H4 (cell line): Measurements from ENCODE around the gene PGAP6. TPM values are rescaled to one million over a fixed set of nuclear protein-coding genes. Genes with fewer than 3 reads are reported as not detected.
"Not testable (repeated sequence)": the region's sequence is repeated elsewhere in the genome, so short reads cannot be mapped to it uniquely, and the experiment has no call there.

Experiments used
- DNase-seq: peaks from one replicate; pipeline ENCODE4 v3.0.0-alpha.2; 2015; ENCODE audit warnings: low spot score
- total RNA-seq: library from RNA; depleted of rRNA; stranded (reverse); fragments of >200 nt; shearing (Covaris generic); gene quantifications from 2 replicates; pipeline ENCODE4 v1.2.3, GENCODE V29; 2014

PGAP6 gene
- total RNA-seq, 1 experiment from 2014 or later = 15.9 TPM

- DNase-seq = peak; percentile 45
Observed at GRCh38 chr16:401468-402348, 19.9 kb upstream of the PGAP6 start, which contains the start of gene DECR2. TSS of gene DECR2 (plus strand) at chr16:401885. CDS start at chr16:401964, 79 bp downstream.

- DNase-seq = no peak
Observed at GRCh38 chr16:400061-400591, 18.3 kb upstream of the PGAP6 start.

- DNase-seq = no peak
Observed at GRCh38 chr16:399340-400019, 17.7 kb upstream of the PGAP6 start.

GRCh38 chr16:398561-399339 lies 17.0 kb upstream of the PGAP6 start:
- DNase-seq = no peak

DNA sequence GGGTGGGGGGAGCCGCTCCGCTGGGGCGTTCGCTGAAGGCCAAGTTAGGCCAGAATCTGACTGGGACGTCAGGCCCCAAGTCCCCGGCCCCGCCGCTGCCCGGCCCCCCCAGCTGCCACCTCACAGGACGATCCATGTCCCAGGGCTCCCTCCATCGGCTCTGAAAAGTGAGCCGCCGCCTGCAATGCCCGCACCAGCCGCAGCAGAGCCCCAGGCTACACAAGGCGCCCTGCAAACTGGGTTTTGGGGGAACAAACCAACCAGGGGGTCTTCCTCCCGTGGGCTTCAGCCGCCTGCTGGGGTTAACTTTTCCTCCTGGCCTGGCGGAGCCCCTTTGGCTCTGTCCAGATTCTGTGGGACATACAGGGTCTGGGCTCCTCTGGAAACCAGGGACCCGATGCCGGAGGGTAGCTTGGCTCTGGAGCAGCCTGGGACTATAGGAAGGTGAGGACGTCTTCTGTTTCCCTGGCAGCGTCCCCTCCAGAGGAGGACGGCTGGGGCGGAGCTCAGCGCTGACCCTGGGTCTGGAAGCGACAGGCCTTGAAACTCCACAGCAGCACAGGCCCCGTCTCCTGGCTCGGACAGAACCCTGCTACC lies 16.1 kb upstream of the PGAP6 start:
- DNase-seq = no peak

- DNase-seq = no peak
Observed at GRCh38 chr16:397135-397661, 15.4 kb upstream of the PGAP6 start, which contains the start of gene NME4. TSS of gene NME4 (plus strand) at chr16:397199. CDS start at chr16:397223, 24 bp downstream.

DNA sequence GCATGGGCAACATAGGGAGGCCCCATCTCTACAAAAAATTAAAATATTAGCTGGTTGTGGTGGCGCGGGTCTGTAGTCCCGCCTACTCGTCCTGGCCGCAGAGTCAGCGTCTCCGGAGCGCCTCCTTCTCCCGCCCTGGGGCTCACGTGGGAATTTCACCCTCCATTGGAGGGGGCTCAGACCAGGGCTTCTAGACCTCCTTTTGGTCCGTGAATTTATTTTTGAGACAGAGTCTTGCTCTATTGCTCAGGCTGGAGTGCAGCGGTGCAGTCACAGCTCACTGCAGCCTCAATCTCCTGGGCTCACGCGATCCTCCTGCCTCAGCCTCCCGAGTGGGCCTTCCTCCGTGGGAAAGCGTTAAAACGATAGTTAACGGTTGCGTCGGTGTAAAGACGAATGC lies 14.8 kb upstream of the PGAP6 start:
- DNase-seq = no peak

DNA sequence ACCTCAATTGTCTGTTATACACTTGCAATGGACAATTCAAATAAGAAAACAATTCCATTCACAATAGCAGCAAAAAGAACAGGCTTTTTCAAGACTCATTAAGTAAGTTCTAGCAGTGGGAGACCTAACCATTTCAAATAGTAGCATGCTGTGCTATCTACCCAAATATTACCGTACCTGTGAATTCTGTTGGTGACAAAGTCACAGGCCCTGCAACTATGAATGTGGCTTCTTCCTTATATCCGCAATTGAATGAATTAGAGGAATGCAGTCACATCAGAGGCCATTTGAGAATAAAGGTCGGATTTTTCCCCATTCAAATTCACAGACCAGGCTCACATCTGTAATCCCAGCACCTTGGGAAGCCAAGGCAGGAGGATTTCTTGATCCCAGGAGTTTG lies 14.4 kb upstream of the PGAP6 start:
- no peak for DNase-seq

DNA sequence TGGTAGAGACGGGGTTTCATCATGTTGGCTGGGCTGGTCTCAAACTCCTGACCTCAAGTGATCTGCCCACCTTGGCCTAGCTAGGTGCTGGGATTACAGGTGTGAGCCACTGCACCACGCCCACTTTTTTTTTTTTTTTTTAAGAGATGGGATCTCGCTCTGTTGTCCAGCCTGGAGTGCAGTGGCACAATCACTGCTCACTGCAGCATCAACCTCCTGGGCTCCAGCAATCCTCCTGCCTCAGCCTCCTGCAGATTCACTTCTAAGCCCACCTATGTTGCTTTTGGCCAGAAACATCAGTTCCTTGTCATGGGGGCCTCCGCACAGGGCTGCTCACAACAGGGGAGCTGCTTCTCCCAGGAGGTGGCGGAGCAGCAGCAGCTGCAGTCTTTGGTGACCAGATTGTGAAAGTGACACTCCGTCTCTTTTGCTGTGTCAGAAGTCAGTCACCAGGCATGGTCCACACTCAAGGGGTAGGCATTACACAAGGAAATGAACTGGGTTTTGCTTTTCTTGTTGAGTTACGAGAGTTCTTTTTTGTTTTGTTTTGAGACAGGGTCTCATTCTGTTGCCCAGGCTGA lies 10.8 kb upstream of the PGAP6 start:
- DNase-seq = no peak

- no peak for DNase-seq
Observed at GRCh38 chr16:391885-392335, 10.1 kb upstream of the PGAP6 start.

- no peak for DNase-seq
Observed at GRCh38 chr16:389352-389751, 7.6 kb upstream of the PGAP6 start.

- DNase-seq = not testable (repeated sequence)
Observed at GRCh38 chr16:387761-388666, 6.2 kb upstream of the PGAP6 start.

- DNase-seq = no peak
Observed at GRCh38 chr16:386641-387156, 4.9 kb upstream of the PGAP6 start.

GRCh38 chr16:383326-384051 lies 1.7 kb upstream of the PGAP6 start:
- no peak for DNase-seq

- no peak for DNase-seq
Observed at GRCh38 chr16:381012-381788, 578 bp downstream of the PGAP6 start.

DNA sequence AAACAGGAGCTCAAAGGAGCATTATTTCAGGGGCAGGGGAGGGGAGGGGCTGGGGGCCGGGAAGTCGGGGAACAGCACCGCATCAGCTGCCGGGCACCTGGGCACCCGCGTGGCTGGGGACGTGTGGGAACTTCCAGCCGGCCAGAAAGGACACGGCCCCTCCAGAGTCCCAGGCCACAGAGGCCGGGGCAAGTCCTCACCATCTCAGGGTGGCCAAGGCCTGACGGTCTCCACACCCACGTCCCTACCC lies 1.1 kb downstream of the PGAP6 start:
- no peak for DNase-seq

GRCh38 chr16:379961-380761 lies 1.6 kb downstream of the PGAP6 start:
- no peak for DNase-seq
